Measurements from ENCODE around the gene ERMP1.

Gene ERMP1

DNA sequence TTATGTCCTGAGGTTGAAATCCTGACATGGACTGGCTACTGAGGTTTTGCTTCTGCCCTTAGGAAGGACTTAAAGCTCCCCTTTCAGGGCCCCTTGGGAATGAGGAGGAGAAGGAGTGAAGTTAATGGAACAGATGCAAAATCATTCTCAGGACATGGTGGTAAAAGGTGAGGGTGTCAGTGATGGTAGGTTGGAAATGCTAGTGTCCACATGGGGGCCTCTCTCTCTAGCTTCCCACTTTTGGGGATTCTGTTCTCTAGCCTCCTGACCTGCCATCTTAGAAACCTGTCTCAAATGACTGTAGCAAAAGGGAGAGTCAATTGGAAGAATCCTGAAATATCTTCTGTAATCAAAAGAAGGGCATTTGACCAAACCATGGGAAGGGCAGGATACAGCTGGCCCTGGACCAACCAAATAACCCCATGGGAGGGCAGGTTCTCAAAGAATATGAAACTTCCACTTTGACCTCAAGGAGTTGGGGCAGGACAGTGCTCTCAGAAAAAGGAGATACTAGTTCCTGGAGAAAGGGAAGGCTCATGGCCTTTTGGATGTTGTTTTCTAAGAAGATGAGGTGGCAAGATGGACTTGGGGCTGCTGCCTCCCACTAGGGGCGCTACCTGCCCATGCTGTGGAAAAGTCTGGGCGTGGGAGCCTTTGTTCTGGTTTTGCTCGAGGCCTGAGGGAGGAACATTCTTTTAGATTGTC, 36.5 kb upstream of the ERMP1 start:
- Histone ChIP-seq H3K4me1 (ENCODE audit: control insufficient read depth, insufficient read depth, low read length) (peaks cover 7% of the 10 kb centered on the region), H3K9ac (ENCODE audit: low read length) (no peak overlapping the region), H3K4me3 (ENCODE audit: low read length) (no peak overlapping the region), H3K9me3 (ENCODE audit: control insufficient read depth, low read length) (no peaks in the 10 kb centered on the region), H3K36me3 (ENCODE audit: control insufficient read depth, insufficient read depth, low read length, severe bottlenecking) (no peaks in the 10 kb centered on the region), H3K27me3 (replicated peaks; ENCODE audit: control insufficient read depth, insufficient read depth, low read length) (no peaks in the 10 kb centered on the region)
- DNase-seq (ENCODE audit: low read depth), result no peak

DNA sequence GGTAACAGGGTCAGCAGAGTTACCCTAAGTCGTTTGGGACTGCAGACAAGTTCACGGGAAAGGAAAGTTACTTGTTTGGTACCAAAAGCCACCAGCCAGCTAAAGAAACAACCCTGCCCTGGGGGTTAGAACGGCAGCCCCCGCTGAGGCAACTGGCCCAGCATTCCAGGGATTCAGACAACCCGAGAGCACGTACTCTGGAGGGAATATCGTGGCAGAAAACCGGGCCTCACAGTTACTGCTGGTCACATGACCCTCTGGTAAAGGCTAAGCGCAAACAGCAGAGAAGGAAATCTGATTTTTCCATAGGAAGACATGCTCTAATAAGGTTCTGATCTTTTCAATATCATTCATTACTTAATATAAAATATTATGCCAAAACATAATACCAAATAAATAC, 35.3 kb upstream of the ERMP1 start:
- DNase-seq (ENCODE audit: low read depth), result no peak
- Histone ChIP-seq H3K4me1 (ENCODE audit: control insufficient read depth, insufficient read depth, low read length) (peaks cover 7% of the 10 kb centered on the region), H3K9ac (ENCODE audit: low read length) (no peak overlapping the region), H3K4me3 (ENCODE audit: low read length) (no peak overlapping the region), H3K9me3 (ENCODE audit: control insufficient read depth, low read length) (no peaks in the 10 kb centered on the region), H3K27me3 (replicated peaks; ENCODE audit: control insufficient read depth, insufficient read depth, low read length) (no peaks in the 10 kb centered on the region), H3K36me3 (ENCODE audit: control insufficient read depth, insufficient read depth, low read length, severe bottlenecking) (no peaks in the 10 kb centered on the region)

DNA sequence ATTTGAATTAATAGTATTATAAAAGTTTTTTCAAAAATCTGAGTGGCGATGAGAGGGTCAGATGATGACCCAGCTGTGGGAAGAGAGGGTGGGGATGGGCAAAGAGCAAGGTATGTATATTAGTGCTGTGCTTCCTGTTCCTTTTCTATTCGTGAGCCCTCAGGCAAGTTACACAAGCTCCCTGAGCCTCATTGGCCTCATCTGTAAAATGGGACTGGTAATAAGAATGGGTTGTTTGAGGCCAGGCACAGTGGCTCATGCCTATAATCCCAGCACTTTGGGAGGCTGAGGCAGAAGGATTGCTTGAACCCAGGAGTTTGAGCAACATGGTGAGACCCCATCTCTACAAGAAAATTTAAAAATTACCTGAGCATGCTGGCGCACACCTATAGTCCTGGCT, 33.8 kb upstream of the ERMP1 start:
- Histone ChIP-seq H3K27me3 (replicated peaks; ENCODE audit: control insufficient read depth, insufficient read depth, low read length) (no peaks in the 10 kb centered on the region), H3K9me3 (ENCODE audit: control insufficient read depth, low read length) (no peaks in the 10 kb centered on the region), H3K4me1 (ENCODE audit: control insufficient read depth, insufficient read depth, low read length) (no peaks in the 10 kb centered on the region), H3K36me3 (ENCODE audit: control insufficient read depth, insufficient read depth, low read length, severe bottlenecking) (no peaks in the 10 kb centered on the region), H3K4me3 (ENCODE audit: low read length) (no peak overlapping the region), H3K9ac (ENCODE audit: low read length) (no peak overlapping the region)
- no peak for DNase-seq (ENCODE audit: low read depth)

DNA sequence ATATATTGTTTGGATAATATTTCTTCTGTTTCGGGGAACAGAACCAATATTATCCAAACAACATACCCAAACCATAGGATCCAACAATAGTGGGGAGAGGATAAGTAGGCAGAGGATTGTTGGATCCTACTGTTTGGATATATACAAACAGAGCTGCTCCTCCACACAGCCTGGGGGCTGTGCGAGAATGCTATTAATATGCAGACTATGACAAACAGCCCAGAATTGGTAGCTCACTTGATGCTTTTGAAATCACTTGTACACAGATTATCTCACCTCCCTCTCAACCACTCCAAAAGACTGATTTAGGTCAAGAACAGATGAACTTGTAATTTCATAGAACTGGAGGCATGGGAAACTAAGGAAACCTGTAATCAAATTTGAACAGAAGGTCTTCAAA, 33.4 kb upstream of the ERMP1 start:
- no peaks in the 10 kb centered on the region for H3K4me1 ChIP-seq (ENCODE audit: control insufficient read depth, insufficient read depth, low read length)
- no peak overlapping the region for H3K9ac ChIP-seq (ENCODE audit: low read length)
- no peak overlapping the region for H3K4me3 ChIP-seq (ENCODE audit: low read length)
- no peaks in the 10 kb centered on the region for H3K36me3 ChIP-seq (ENCODE audit: control insufficient read depth, insufficient read depth, low read length, severe bottlenecking)
- H3K9me3 ChIP-seq (ENCODE audit: control insufficient read depth, low read length), result no peaks in the 10 kb centered on the region
- DNase-seq (ENCODE audit: low read depth), result no peak
- no peaks in the 10 kb centered on the region for H3K27me3 ChIP-seq (replicated peaks; ENCODE audit: control insufficient read depth, insufficient read depth, low read length)

DNA sequence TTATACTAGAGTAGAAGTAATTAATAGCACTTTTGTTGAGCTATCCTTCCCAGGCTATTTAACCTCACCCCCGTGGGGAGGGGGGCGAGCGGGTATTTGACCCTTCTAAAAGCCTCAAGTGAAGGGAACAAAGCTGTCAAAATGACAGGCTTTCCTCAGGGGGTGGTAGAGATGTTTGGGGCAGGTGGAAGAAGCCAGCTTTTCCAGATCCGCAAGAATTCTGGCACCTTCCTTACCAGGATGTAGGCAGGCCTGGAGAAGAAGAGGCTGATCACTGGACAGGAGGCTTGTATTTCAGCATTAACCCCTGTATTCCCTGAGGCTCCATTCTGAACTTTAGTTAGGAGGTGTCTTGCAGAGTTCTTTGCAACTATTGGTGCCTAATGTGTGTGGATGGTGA, 31.5 kb upstream of the ERMP1 start:
- Histone ChIP-seq H3K9me3 (ENCODE audit: control insufficient read depth, low read length) (no peaks in the 10 kb centered on the region), H3K4me3 (ENCODE audit: low read length) (no peak overlapping the region), H3K36me3 (ENCODE audit: control insufficient read depth, insufficient read depth, low read length, severe bottlenecking) (no peaks in the 10 kb centered on the region), H3K9ac (ENCODE audit: low read length) (no peak overlapping the region), H3K27me3 (replicated peaks; ENCODE audit: control insufficient read depth, insufficient read depth, low read length) (no peaks in the 10 kb centered on the region), H3K4me1 (ENCODE audit: control insufficient read depth, insufficient read depth, low read length) (no peaks in the 10 kb centered on the region)
- DNase-seq (ENCODE audit: low read depth), result no peak

DNA sequence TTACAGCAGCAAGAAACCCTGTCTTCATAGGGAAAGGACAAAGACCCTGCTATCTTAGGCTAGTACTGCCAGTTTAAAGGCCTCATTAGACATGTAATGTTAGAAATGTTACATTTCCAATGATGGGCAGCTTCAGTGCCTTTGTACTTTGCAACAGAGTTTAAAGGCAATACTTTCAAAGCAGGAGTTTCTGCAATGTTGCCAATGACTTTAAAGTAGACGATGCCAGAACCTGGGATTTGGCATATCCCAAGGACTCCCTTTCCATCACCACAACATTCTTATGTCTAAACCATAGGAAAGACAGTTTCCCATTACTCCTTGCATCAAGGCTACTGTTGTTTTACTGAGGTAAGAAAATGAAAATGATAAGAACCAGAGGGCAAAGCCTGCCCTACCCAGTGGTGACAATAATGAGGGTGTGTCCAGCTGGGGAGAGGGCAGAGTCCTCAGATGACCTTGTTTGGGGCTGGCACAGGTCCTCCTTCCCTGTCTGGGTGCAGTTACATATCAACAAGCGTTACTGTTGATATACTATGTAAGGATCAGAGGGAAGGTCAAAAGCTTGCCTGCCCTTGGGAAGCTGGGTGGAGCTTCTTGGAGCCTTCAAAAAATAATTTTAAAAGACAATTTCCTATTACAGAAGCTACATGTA, 30.3 kb upstream of the ERMP1 start:
- no peak overlapping the region for H3K9ac ChIP-seq (ENCODE audit: low read length)
- H3K27me3 ChIP-seq (replicated peaks; ENCODE audit: control insufficient read depth, insufficient read depth, low read length), result no peaks in the 10 kb centered on the region
- no peak overlapping the region for H3K4me3 ChIP-seq (ENCODE audit: low read length)
- no peak for DNase-seq (ENCODE audit: low read depth)
- H3K36me3 ChIP-seq (ENCODE audit: control insufficient read depth, insufficient read depth, low read length, severe bottlenecking), result no peaks in the 10 kb centered on the region
- no peaks in the 10 kb centered on the region for H3K4me1 ChIP-seq (ENCODE audit: control insufficient read depth, insufficient read depth, low read length)
- no peaks in the 10 kb centered on the region for H3K9me3 ChIP-seq (ENCODE audit: control insufficient read depth, low read length)

DNA sequence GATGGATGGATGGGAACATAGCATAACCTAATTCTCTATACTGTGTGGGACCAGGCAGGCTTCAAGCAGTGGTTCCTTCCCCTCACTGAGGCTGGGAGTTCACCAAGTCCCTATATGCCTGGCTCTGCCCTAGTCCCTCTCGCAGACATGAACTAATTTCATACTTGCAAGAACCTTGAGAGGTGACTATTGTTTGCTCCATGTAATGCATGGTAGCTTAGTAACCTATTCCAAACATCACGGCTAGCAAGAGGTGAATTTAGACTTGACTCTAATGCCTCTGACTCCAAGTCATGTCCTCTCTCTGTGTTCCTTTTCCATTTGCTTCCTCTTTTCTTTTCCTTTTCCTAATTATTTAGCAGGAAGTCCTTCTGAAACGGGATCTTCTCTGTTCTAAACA, 25.9 kb upstream of the ERMP1 start:
- no peak for DNase-seq (ENCODE audit: low read depth)
- H3K9me3 ChIP-seq (ENCODE audit: control insufficient read depth, low read length), result no peaks in the 10 kb centered on the region
- peaks cover 5% of the 10 kb centered on the region for H3K4me1 ChIP-seq (ENCODE audit: control insufficient read depth, insufficient read depth, low read length)
- H3K9ac ChIP-seq (ENCODE audit: low read length), result no peak overlapping the region
- no peaks in the 10 kb centered on the region for H3K36me3 ChIP-seq (ENCODE audit: control insufficient read depth, insufficient read depth, low read length, severe bottlenecking)
- no peaks in the 10 kb centered on the region for H3K27me3 ChIP-seq (replicated peaks; ENCODE audit: control insufficient read depth, insufficient read depth, low read length)
- H3K4me3 ChIP-seq (ENCODE audit: low read length), result no peak overlapping the region

DNA sequence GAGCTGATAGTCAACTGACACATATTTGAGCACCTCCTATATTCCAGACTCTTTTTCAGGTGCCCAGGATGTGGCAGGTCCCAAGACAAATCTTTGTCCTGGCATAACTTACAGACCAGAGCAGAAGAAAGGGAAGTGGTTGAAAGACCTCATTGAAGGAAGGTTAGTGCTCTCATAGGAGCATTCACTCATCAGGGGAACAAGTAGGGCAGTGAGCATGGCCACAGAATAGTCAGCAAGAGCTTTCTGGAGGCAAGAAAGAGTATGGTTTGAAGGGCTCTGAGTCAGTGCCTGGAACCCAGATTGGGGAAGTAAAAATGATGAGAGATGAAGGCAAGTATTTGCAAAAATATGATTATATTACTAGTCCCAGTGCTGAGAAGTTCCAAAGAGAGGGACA, 25.0 kb upstream of the ERMP1 start:
- no peak overlapping the region for H3K4me3 ChIP-seq (ENCODE audit: low read length)
- DNase-seq (ENCODE audit: low read depth), result no peak
- no peaks in the 10 kb centered on the region for H3K9me3 ChIP-seq (ENCODE audit: control insufficient read depth, low read length)
- H3K4me1 ChIP-seq (ENCODE audit: control insufficient read depth, insufficient read depth, low read length), result peaks cover 5% of the 10 kb centered on the region
- no peak overlapping the region for H3K9ac ChIP-seq (ENCODE audit: low read length)
- H3K36me3 ChIP-seq (ENCODE audit: control insufficient read depth, insufficient read depth, low read length, severe bottlenecking), result no peaks in the 10 kb centered on the region
- no peaks in the 10 kb centered on the region for H3K27me3 ChIP-seq (replicated peaks; ENCODE audit: control insufficient read depth, insufficient read depth, low read length)

DNA sequence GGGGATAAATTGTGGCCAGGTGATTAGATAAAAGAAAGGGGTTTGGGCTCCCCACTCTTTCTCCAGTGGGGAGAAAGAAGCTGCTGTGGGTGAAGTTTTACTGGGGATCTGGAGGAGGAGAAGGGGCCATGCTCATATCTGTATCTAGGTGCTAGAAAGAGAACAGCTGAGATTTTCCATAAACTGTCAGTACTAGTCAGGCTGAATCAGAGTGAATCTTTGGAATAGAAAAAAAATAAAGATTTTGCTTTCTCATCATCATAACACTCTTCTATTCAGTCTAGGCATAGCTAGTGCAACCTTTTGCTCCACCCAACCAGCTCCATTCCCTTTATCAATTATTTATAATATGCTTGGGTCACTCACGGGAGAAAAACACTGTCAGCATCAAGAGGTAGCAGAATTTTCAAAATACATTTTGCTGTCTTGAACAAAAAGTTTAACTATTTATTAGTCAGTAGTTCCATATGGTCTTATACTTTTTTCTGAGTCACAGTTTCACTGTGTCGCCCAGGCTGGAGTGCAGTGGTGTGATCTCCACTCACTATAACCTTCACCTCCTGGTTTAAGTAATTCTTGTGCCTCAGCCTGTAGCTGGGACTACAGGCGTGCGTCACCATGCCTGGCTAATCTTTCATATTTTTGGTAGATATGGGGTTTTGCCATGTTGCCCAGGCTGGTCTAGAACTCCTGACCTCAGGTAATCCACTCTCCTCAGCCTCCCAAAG, 21.3 kb upstream of the ERMP1 start:
- no peaks in the 10 kb centered on the region for H3K36me3 ChIP-seq (ENCODE audit: control insufficient read depth, insufficient read depth, low read length, severe bottlenecking)
- H3K4me1 ChIP-seq (ENCODE audit: control insufficient read depth, insufficient read depth, low read length), result peaks cover 21% of the 10 kb centered on the region
- DNase-seq (ENCODE audit: low read depth), result no peak
- H3K9ac ChIP-seq (ENCODE audit: low read length), result no peak overlapping the region
- no peaks in the 10 kb centered on the region for H3K27me3 ChIP-seq (replicated peaks; ENCODE audit: control insufficient read depth, insufficient read depth, low read length)
- H3K4me3 ChIP-seq (ENCODE audit: low read length), result no peak overlapping the region
- H3K9me3 ChIP-seq (ENCODE audit: control insufficient read depth, low read length), result no peaks in the 10 kb centered on the region

DNA sequence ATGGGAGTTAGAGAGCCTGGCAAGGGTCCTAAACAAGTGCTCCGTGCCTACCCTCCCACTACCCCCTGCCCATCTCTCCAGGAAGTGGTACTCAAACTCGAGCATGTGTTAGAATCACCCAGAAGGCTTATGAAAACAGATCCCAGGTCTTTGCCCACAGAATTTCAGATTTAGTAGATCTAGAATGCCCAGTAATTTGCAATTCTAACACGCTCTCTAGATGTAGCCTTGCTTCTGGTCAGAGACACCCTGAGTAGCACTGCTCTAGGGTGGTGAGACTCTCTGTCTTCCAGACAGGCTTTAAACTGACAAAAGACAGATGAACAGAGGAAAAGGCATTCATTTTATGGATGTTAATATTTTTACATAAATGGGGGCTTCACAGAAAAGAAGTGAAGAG, 20.7 kb upstream of the ERMP1 start:
- H3K9me3 ChIP-seq (ENCODE audit: control insufficient read depth, low read length), result no peaks in the 10 kb centered on the region
- no peaks in the 10 kb centered on the region for H3K27me3 ChIP-seq (replicated peaks; ENCODE audit: control insufficient read depth, insufficient read depth, low read length)
- no peaks in the 10 kb centered on the region for H3K36me3 ChIP-seq (ENCODE audit: control insufficient read depth, insufficient read depth, low read length, severe bottlenecking)
- no peak overlapping the region for H3K9ac ChIP-seq (ENCODE audit: low read length)
- no peak overlapping the region for H3K4me3 ChIP-seq (ENCODE audit: low read length)
- DNase-seq (ENCODE audit: low read depth), result no peak
- peaks cover 21% of the 10 kb centered on the region for H3K4me1 ChIP-seq (ENCODE audit: control insufficient read depth, insufficient read depth, low read length)

DNA sequence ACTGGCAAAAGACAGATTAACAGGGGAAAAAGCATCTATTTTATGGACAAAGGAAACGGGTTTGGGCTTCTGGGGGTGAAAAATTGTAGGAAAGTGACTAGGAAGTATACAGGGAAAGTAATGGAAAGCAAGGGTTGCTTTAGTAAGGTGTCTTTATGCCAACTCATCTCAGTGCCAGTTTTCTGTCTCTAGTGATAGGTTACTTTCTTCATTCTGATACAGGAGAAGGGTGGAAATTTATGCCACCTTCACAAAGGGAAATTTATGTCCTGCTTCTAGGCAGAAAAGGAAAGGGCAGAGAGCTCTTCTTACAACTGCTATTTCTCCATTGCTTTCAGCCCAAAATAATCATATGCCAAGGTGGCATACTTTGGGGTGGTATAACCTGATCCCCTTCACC, 20.1 kb upstream of the ERMP1 start:
- no peaks in the 10 kb centered on the region for H3K9me3 ChIP-seq (ENCODE audit: control insufficient read depth, low read length)
- no peak for DNase-seq (ENCODE audit: low read depth)

More for the DNA sequence above, 20.1 kb upstream of the ERMP1 start:
- Histone ChIP-seq H3K4me1 (ENCODE audit: control insufficient read depth, insufficient read depth, low read length) (peaks cover 21% of the 10 kb centered on the region), H3K27me3 (replicated peaks; ENCODE audit: control insufficient read depth, insufficient read depth, low read length) (no peaks in the 10 kb centered on the region), H3K9ac (ENCODE audit: low read length) (no peak overlapping the region), H3K36me3 (ENCODE audit: control insufficient read depth, insufficient read depth, low read length, severe bottlenecking) (no peaks in the 10 kb centered on the region), H3K4me3 (ENCODE audit: low read length) (no peak overlapping the region)
